PC-3 (cell line): Measurements from ENCODE around the gene ALX3. TPM values are rescaled to one million over a fixed set of nuclear protein-coding genes. Genes with fewer than 3 reads are reported as not detected.

ENCODE experiments used
- ATAC-seq: fragments of 200-7000 bp; cut with Tn5 transposase; 2 replicates; pipeline ENCODE4 v1.9.1; 2020; ENCODE audit warnings: mild to moderate bottlenecking, moderate library complexity
- BruUV-seq: library from RNA; stranded (reverse); fragments of 400-500 nt; replicated peaks from 2 replicates; lab custom pipeline; 2021; lab: Mats Ljungman, UMichigan
- CTCF ChIA-PET: fragments of 300-600 bp; sonication (Branson Sonifier 250); formaldehyde crosslinking; loops from one replicate; lab custom pipeline; 2022; ENCODE audit warnings: antibody characterized with exemption; lab: Charles Lee
- POLR2A ChIA-PET: fragments of 300-600 bp; sonication (Branson Sonifier 250); formaldehyde crosslinking; loops from one replicate; lab custom pipeline; 2022; ENCODE audit warnings: antibody characterized with exemption; ENCODE audit not compliant: unreplicated experiment; lab: Charles Lee
- DNase-seq: peaks from one replicate; pipeline ENCODE4 v3.0.0-alpha.2; 2015
- H2AFZ ChIP-seq: fragments of 300-600 bp; sonication (generic); 2 replicates; pipeline ENCODE4 v1.6.0; 2016; ENCODE audit warnings: antibody characterized with exemption, low read length
- H3F3A ChIP-seq: fragments of 300-600 bp; sonication (generic); one replicate; pipeline ENCODE4 v1.6.0; 2017; ENCODE audit warnings: antibody characterized with exemption, low read length, control low read depth, mild to moderate bottlenecking; ENCODE audit not compliant: unreplicated experiment
- H3K27ac ChIP-seq: fragments of 300-600 bp; sonication (generic); 2 replicates; pipeline ENCODE4 v1.5.1; 2016; ENCODE audit warnings: mild to moderate bottlenecking, low read length
- H3K27me3 ChIP-seq: fragments of 300-600 bp; sonication (generic); 2 replicates; pipeline ENCODE4 v1.6.1; 2016; ENCODE audit warnings: low read length, mixed read lengths
- H3K36me3 ChIP-seq: fragments of 300-600 bp; sonication (generic); 2 replicates; pipeline ENCODE4 v1.6.1; 2016; ENCODE audit warnings: low read depth, mixed run types, low read length, mixed read lengths
- H3K4me1 ChIP-seq: fragments of 300-600 bp; sonication (generic); 2 replicates; pipeline ENCODE4 v1.5.1; 2016; ENCODE audit warnings: low read length; ENCODE audit not compliant: insufficient read depth
- H3K4me2 ChIP-seq: fragments of 300-600 bp; sonication (generic); 2 replicates; pipeline ENCODE4 v1.6.0; 2016; ENCODE audit warnings: low read length
- H3K4me3 ChIP-seq: fragments of 300-600 bp; sonication (generic); 2 replicates; pipeline ENCODE4 v1.5.1; 2016; ENCODE audit warnings: mild to moderate bottlenecking, low read length, mixed read lengths
- H3K79me2 ChIP-seq: fragments of 300-600 bp; sonication (generic); 2 replicates; pipeline ENCODE4 v1.6.1; 2017; ENCODE audit warnings: low read length, mixed read lengths
- H3K9ac ChIP-seq: fragments of 300-600 bp; sonication (generic); 2 replicates; pipeline ENCODE4 v1.6.0; 2016; ENCODE audit warnings: mild to moderate bottlenecking, low read length
- H3K9me2 ChIP-seq: fragments of 300-600 bp; sonication (generic); replicated peaks from 2 replicates; pipeline ENCODE4 v1.6.1; 2016; ENCODE audit warnings: mixed run types, low read length, mixed read lengths
- H3K9me3 ChIP-seq: fragments of 300-600 bp; sonication (generic); 2 replicates; pipeline ENCODE4 v1.6.1; 2016; ENCODE audit warnings: low read length, mixed read lengths
- H4K20me1 ChIP-seq: fragments of 300-600 bp; sonication (generic); 2 replicates; pipeline ENCODE4 v1.6.1; 2016; ENCODE audit warnings: low read length, mixed read lengths
- CTCF ChIP-seq: fragments of 300-600 bp; sonication (generic); conservative IDR thresholded peaks from 2 replicates; pipeline ENCODE4 v1.5.1; 2017; ENCODE audit warnings: antibody characterized with exemption, low read depth, mild to moderate bottlenecking, low read length
- EZH2 ChIP-seq: fragments of 300-600 bp; sonication (generic); IDR thresholded peaks from one replicate; pipeline ENCODE4 v1.6.1; 2017; ENCODE audit warnings: antibody characterized with exemption, mild to moderate bottlenecking, low read length; ENCODE audit not compliant: unreplicated experiment
- EZH2phosphoT487 ChIP-seq: fragments of 300-600 bp; sonication (generic); IDR thresholded peaks from 2 replicates; pipeline ENCODE4 v1.6.1; 2018; ENCODE audit warnings: mild to moderate bottlenecking, antibody characterized with exemption, low read length, borderline replicate concordance
- intact Hi-C: fragments of 100-400 bp; cut with micrococcal nuclease; formaldehyde crosslinking; loops from 2 replicates; pipeline ENCODE4 v1.9.0; 2023
- total RNA-seq: library from RNA; depleted of rRNA; stranded (reverse); fragments of >200 nt; gene quantifications from 2 replicates; pipeline ENCODE4 v1.2.3, GENCODE V29; 2014

ALX3 gene
- total RNA-seq, 1 experiment from 2014 or later, result not detected

GRCh38 chr1:110085671-110086070 lies 15.2 kb upstream of the ALX3 start:
- TF ChIP-seq EZH2 (no peak), EZH2phosphoT487 (no peak), CTCF (no peak)
- no peaks in the 10 kb centered on the region for H3K4me1 ChIP-seq

GRCh38 chr1:110084227-110085078 lies 14.0 kb upstream of the ALX3 start:
- TF ChIP-seq EZH2 (no peak), EZH2phosphoT487 (no peak), CTCF (no peak)
- DNase-seq, result no peak
- no TSS peak for BruUV-seq
- Histone ChIP-seq H3K9ac (no peak overlapping the region), H3K4me1 (no peaks in the 10 kb centered on the region), H3K36me3 (no peaks in the 10 kb centered on the region), H2AFZ (no peak overlapping the region), H4K20me1 (no peaks in the 10 kb centered on the region), H3K9me2 (no peaks in the 10 kb centered on the region), H3K4me3 (no peak overlapping the region), H3K27ac (no peak overlapping the region), H3K79me2 (no peaks in the 10 kb centered on the region), H3F3A (no peaks in the 10 kb centered on the region), H3K27me3 (no peaks in the 10 kb centered on the region), H3K9me3 (no peaks in the 10 kb centered on the region), H3K4me2 (no peak overlapping the region)
- CTCF ChIA-PET, result no interaction called here
- intact Hi-C loops, result loop anchor here (5.0 kb wide), 1 partner anchor 533 kb away; no protein-coding TSS in a partner anchor
- no peak for ATAC-seq
- POLR2A ChIA-PET, result no interaction called here

More at GRCh38 chr1:110085671-110086070, 15.2 kb upstream of the ALX3 start:
- Histone ChIP-seq H2AFZ (no peak overlapping the region), H3K9me2 (no peaks in the 10 kb centered on the region), H3K4me3 (no peak overlapping the region), H4K20me1 (no peaks in the 10 kb centered on the region), H3K9ac (no peak overlapping the region), H3K36me3 (no peaks in the 10 kb centered on the region), H3K9me3 (no peaks in the 10 kb centered on the region), H3F3A (no peaks in the 10 kb centered on the region), H3K27ac (no peak overlapping the region), H3K79me2 (no peaks in the 10 kb centered on the region), H3K27me3 (no peaks in the 10 kb centered on the region), H3K4me2 (no peak overlapping the region)
- DNase-seq (no peak), ATAC-seq (no peak)
- no TSS peak for BruUV-seq
- POLR2A ChIA-PET, result no interaction called here
- intact Hi-C loops, result loop anchor here (5.0 kb wide), 1 partner anchor 532 kb away; no protein-coding TSS in a partner anchor
- CTCF ChIA-PET, result no interaction called here

GRCh38 chr1:110083866-110084226 lies 13.4 kb upstream of the ALX3 start:
- H3F3A ChIP-seq, result no peaks in the 10 kb centered on the region
- H3K4me3 ChIP-seq, result no peak overlapping the region
- H2AFZ ChIP-seq, result no peak overlapping the region
- TF ChIP-seq CTCF (no peak), EZH2 (no peak)
- BruUV-seq, result no TSS peak
- H3K27me3 ChIP-seq, result no peaks in the 10 kb centered on the region
- no peak overlapping the region for H3K4me2 ChIP-seq
- no peaks in the 10 kb centered on the region for H3K9me3 ChIP-seq
- H3K9ac ChIP-seq, result no peak overlapping the region
- no peaks in the 10 kb centered on the region for H3K4me1 ChIP-seq
- no peaks in the 10 kb centered on the region for H3K36me3 ChIP-seq
- intact Hi-C loops, result no loop called here
- DNase-seq, result no peak
- H4K20me1 ChIP-seq, result no peaks in the 10 kb centered on the region
- H3K79me2 ChIP-seq, result no peaks in the 10 kb centered on the region
- POLR2A ChIA-PET, result no interaction called here
- CTCF ChIA-PET, result no interaction called here
- ATAC-seq, result no peak
- H3K9me2 ChIP-seq, result no peaks in the 10 kb centered on the region
- H3K27ac ChIP-seq, result no peak overlapping the region
